Thoracic aorta (tissue), 2 donors: ENCODE data around the gene MAPK13. TPM values are rescaled to one million over a fixed set of nuclear protein-coding genes. Genes with fewer than 3 reads are reported as not detected.

Experiments used
- ATAC-seq: fragments of 150-250 bp; one replicate; pipeline ENCODE4 v1.8.0; 2017; ENCODE audit warnings: low read depth; ENCODE audit not compliant: insufficient number of reproducible peaks, low FRiP score
- DNase-seq: peaks from one replicate; pipeline ENCODE4 v3.0.0-alpha.2; 2020; ENCODE audit warnings: low spot score
- H3K27ac ChIP-seq, 2 donors: fragments of 200-600 bp; sonication (generic); 1 replicate in 1 of 2; 2 replicates in 1 of 2; pipeline ENCODE4 v1.5.1; 2016; ENCODE audit warnings: mild to moderate bottlenecking in 2 of 2, moderate library complexity in 2 of 2
- H3K27me3 ChIP-seq: fragments of 200-600 bp; sonication (generic); replicated peaks from 2 replicates; pipeline ENCODE4 v1.6.0; 2016; ENCODE audit warnings: mild to moderate bottlenecking; ENCODE audit not compliant: insufficient read depth
- H3K36me3 ChIP-seq: fragments of 200-600 bp; sonication (generic); one replicate; pipeline ENCODE4 v1.5.1; 2016
- H3K4me1 ChIP-seq, 2 donors: fragments of 200-600 bp; sonication (generic); 1 replicate in 1 of 2; 2 replicates in 1 of 2; pipeline versions ENCODE4 v1.5.1 to v1.6.0; 2016; ENCODE audit warnings: low read depth in 2 of 2, mild to moderate bottlenecking in 1 of 2; ENCODE audit not compliant: control insufficient read depth in 1 of 2
- H3K4me3 ChIP-seq: fragments of 200-600 bp; sonication (generic); 2 replicates; pipeline ENCODE4 v1.5.1; 2016; ENCODE audit warnings: mild to moderate bottlenecking
- H3K9me3 ChIP-seq: fragments of 200-600 bp; sonication (generic); 2 replicates; pipeline ENCODE4 v1.5.1; 2016
- total RNA-seq, 2 donors: library from RNA; depleted of rRNA; stranded (reverse); fragments of >200 nt; gene quantifications; one replicate each; pipeline versions ENCODE4 v1.1.0 to v1.2.3, GENCODE V29; 2016
- TF ChIP-seq, protein P1 (sequence below): fragments of 200-600 bp; sonication (generic); IDR thresholded peaks from one replicate; pipeline ENCODE4 v1.5.1; 2019; ENCODE audit warnings: antibody characterized with exemption

MAPK13 gene
- total RNA-seq, 2 donors from 2014 or later, result 5.5 to 7.6 TPM

DNA sequence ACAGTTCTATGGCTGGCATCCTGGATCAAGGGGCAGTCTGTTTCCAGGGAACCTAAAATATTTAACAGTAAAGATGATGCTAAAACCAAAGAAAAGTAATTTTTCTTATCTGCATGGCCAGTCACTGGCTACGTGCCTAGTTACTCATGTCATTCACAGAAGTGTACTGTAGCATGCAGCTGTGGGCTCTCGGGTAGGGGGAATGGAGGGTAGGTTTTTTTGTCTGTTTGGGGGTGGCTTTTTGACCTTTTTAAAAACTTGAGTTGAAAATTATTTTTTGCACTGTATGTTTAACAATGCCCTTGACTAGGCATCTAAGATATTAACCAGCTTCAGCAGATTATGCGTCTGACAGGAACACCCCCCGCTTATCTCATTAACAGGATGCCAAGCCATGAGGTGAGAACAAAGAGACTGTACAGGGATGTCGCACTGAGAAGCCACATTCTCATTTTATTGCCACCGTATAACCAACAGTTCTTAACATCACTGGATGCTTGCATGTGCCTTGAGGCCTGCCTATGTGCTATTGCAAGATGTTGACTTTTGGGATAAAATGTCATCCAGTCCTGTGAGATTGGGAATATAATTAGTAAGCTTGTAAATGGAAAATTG, 30.3 kb upstream of the MAPK13 start:
- Histone ChIP-seq H3K36me3 (peaks cover 22% of the 10 kb centered on the region), H3K27me3 (no peaks in the 10 kb centered on the region), H3K4me3 (no peak overlapping the region), H3K9me3 (no peaks in the 10 kb centered on the region), H3K27ac (no peak overlapping the region), H3K4me1 (peaks cover 0 to under 1% of the 10 kb centered on the region in 2 donors)
- DNase-seq (no peak), ATAC-seq (no peak)
- TF ChIP-seq, protein P1, sequence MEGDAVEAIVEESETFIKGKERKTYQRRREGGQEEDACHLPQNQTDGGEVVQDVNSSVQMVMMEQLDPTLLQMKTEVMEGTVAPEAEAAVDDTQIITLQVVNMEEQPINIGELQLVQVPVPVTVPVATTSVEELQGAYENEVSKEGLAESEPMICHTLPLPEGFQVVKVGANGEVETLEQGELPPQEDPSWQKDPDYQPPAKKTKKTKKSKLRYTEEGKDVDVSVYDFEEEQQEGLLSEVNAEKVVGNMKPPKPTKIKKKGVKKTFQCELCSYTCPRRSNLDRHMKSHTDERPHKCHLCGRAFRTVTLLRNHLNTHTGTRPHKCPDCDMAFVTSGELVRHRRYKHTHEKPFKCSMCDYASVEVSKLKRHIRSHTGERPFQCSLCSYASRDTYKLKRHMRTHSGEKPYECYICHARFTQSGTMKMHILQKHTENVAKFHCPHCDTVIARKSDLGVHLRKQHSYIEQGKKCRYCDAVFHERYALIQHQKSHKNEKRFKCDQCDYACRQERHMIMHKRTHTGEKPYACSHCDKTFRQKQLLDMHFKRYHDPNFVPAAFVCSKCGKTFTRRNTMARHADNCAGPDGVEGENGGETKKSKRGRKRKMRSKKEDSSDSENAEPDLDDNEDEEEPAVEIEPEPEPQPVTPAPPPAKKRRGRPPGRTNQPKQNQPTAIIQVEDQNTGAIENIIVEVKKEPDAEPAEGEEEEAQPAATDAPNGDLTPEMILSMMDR, result no peak

DNA sequence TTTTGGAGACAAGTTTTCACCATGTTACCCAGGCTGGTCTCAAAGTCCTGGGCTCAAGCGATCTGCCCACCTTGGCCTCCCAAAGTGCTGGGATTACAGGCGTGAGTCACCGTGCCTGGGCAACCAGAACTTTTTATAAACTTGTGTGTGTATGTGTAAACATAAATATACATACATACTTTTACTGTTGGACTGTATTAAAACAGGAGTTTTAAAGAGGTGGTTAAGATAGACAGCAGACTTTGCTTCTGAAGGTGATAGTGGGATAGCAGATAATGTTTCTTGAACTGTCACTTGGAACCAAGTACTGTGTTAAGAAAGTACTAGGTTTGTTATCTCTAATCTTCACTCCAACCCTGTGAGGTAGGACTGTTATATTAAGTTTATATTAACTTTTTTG, 28.6 kb upstream of the MAPK13 start:
- Histone ChIP-seq H3K27me3 (no peaks in the 10 kb centered on the region), H3K4me3 (no peak overlapping the region)

DNA sequence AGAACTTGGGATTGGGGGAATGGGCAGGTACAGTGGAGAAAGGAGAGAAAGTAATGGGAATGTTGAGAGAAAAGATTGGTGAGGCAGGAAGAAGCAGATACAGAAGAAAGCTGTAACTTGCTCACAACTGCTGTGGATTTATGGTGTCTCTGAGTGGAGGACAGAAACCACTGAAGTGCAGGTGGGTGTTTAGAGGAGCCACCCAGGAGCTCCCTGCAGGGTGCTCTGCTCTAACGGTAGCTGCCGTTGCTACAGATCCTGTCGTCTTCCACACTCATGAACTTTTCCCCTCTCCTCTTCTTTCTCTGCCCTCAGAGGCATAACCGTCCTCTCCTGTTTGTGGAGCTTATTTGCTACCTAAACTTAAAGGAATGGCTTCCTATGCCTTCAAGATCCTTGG, 27.5 kb upstream of the MAPK13 start:
- DNase-seq (no peak), ATAC-seq (no peak)
- H3K4me3 ChIP-seq, result no peak overlapping the region
- H3K27me3 ChIP-seq, result no peaks in the 10 kb centered on the region
- TF ChIP-seq, protein P1, result no peak
- no peaks in the 10 kb centered on the region for H3K4me1 ChIP-seq
- H3K27ac ChIP-seq, result no peak overlapping the region
- peaks cover 29% of the 10 kb centered on the region for H3K36me3 ChIP-seq
- no peaks in the 10 kb centered on the region for H3K9me3 ChIP-seq

More for the DNA sequence above, 28.6 kb upstream of the MAPK13 start:
- ATAC-seq (no peak), DNase-seq (no peak)
- no peaks in the 10 kb centered on the region for H3K9me3 ChIP-seq
- peaks cover 22% of the 10 kb centered on the region for H3K36me3 ChIP-seq
- TF ChIP-seq, protein P1, result no peak
- no peak overlapping the region for H3K27ac ChIP-seq
- H3K4me1 ChIP-seq, result no peaks in the 10 kb centered on the region

DNA sequence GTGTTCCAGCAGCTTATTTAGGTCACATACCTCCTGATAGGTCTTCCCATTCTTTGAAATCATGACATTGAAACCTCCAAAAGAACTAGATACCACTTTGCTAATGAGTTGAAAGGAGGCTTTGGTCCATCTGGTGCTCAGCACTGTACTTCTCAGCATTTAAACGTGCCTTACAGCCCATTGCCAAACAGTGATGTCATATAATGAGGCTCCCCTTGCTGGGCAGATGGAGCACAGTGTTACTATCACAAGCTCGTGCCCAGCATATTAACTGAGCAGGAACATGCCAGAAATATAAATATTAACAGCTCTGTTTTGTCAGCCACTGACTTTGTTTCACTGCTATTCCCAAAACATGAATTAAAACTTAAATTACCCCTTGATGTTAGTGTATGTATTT, 25.5 kb upstream of the MAPK13 start:
- no peaks in the 10 kb centered on the region for H3K27me3 ChIP-seq
- H3K9me3 ChIP-seq, result no peaks in the 10 kb centered on the region
- no peaks in the 10 kb centered on the region for H3K4me1 ChIP-seq
- TF ChIP-seq, protein P1, result no peak
- ATAC-seq (no peak), DNase-seq (no peak)
- peaks cover 34% of the 10 kb centered on the region for H3K36me3 ChIP-seq
- no peak overlapping the region for H3K27ac ChIP-seq
- no peak overlapping the region for H3K4me3 ChIP-seq

DNA sequence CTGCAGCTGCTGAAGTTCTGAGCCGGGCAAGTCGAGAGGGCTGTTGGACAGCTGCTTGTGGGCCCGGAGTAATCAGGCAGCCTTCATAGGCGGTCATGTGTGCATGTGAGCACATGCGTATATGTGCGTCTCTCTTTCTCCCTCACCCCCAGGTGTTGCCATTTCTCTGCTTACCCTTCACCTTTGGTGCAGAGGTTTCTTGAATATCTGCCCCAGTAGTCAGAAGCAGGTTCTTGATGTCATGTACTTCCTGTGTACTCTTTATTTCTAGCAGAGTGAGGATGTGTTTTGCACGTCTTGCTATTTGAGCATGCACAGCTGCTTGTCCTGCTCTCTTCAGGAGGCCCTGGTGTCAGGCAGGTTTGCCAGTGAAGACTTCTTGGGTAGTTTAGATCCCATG, 21.2 kb upstream of the MAPK13 start:
- H3K4me1 ChIP-seq, result no peaks in the 10 kb centered on the region
- H3K27me3 ChIP-seq, result no peaks in the 10 kb centered on the region
- H3K9me3 ChIP-seq, result no peaks in the 10 kb centered on the region
- H3K27ac ChIP-seq, result no peak overlapping the region
- H3K4me3 ChIP-seq, result no peak overlapping the region
- DNase-seq (no peak), ATAC-seq (no peak)
- TF ChIP-seq, protein P1, result no peak
- H3K36me3 ChIP-seq, result peaks cover 29% of the 10 kb centered on the region
